Mesenteric fat pad (tissue), 1 donor: ENCODE measurements around the gene RNF144B. TPM values are rescaled to one million over a fixed set of nuclear protein-coding genes. Genes with fewer than 3 reads are reported as not detected.

Experiments
- DNase-seq: peaks from one replicate; pipeline ENCODE4 v3.0.0-alpha.2; 2020; ENCODE audit warnings: low spot score
- total RNA-seq: library from RNA; stranded (reverse); fragmentation: NEBNext Ultra II Directional; extraction: Animal tissue kit (Norgen Biotek cat#: 25700); gene quantifications from one replicate; pipeline ENCODE4 v1.2.1, GENCODE V29; 2021
- donor health status: DM: yes; HTN: yes; CAD: no.

The RNF144B gene
- total RNA-seq, 1 donor from 2014 or later: 41.6 TPM

GRCh38 chr6:18485660-18486435 is 98.7 kb downstream of the RNF144B start:
- DNase-seq: no peak

GRCh38 chr6:18488004-18488403 is 100.9 kb downstream of the RNF144B start:
- no peak for DNase-seq

GRCh38 chr6:18488526-18489270 is 101.5 kb downstream of the RNF144B start:
- DNase-seq: no peak

- DNase-seq: no peak
Measured at GRCh38 chr6:18489335-18489734, 102.2 kb downstream of the RNF144B start.

GRCh38 chr6:18491308-18492045 is 104.3 kb downstream of the RNF144B start:
- no peak for DNase-seq

- DNase-seq: no peak
Measured at GRCh38 chr6:18492972-18493371, 105.8 kb downstream of the RNF144B start.

GRCh38 chr6:18493382-18493891 is 106.3 kb downstream of the RNF144B start:
- DNase-seq: no peak

- no peak for DNase-seq
Measured at GRCh38 chr6:18493925-18494324, 106.8 kb downstream of the RNF144B start.

GRCh38 chr6:18495236-18495635 is 108.1 kb downstream of the RNF144B start:
- DNase-seq: no peak

- no peak for DNase-seq
Measured at GRCh38 chr6:18496462-18496861, 109.3 kb downstream of the RNF144B start.

- DNase-seq: no peak
Measured at GRCh38 chr6:18497006-18497405, 109.9 kb downstream of the RNF144B start.

- DNase-seq: no peak
Measured at GRCh38 chr6:18498408-18498807, 111.3 kb downstream of the RNF144B start.

GRCh38 chr6:18500921-18501662 is 113.9 kb downstream of the RNF144B start:
- no peak for DNase-seq

GRCh38 chr6:18501663-18502013 is 114.5 kb downstream of the RNF144B start:
- no peak for DNase-seq

GRCh38 chr6:18503206-18503592 is 116.0 kb downstream of the RNF144B start:
- DNase-seq: no peak

- no peak for DNase-seq
Measured at GRCh38 chr6:18503593-18504231, 116.6 kb downstream of the RNF144B start.

- no peak for DNase-seq
Measured at GRCh38 chr6:18504232-18504596, 117.1 kb downstream of the RNF144B start.

- no peak for DNase-seq
Measured at GRCh38 chr6:18506382-18507017, 119.3 kb downstream of the RNF144B start.

- no peak for DNase-seq
Measured at GRCh38 chr6:18507018-18507415, 119.9 kb downstream of the RNF144B start.

- no peak for DNase-seq
Measured at GRCh38 chr6:18507561-18507960, 120.4 kb downstream of the RNF144B start.
